ENCODE results near the gene FSHR. TPM values are rescaled to one million over a fixed set of nuclear protein-coding genes. Genes with fewer than 3 reads are reported as not detected.

FSHR gene
- total RNA-seq, 1 donor from 2014 or later, result not detected

GRCh38 chr2:49053156-49053555 lies 101.2 kb downstream of the FSHR start:
- Histone ChIP-seq H3K27me3 (ENCODE audit: control insufficient read depth, insufficient read depth, low read length) (no peaks in the 10 kb centered on the region), H3K36me3 (ENCODE audit: control insufficient read depth, insufficient read depth, low read length) (no peaks in the 10 kb centered on the region), H3K4me3 (ENCODE audit: low read depth, low read length) (no peak overlapping the region)
- DNase-seq (ENCODE audit: low read depth), result no peak
- TF ChIP-seq CTCF (IDR thresholded peaks at IDR 0.05; ENCODE audit: insufficient read depth, low read length, severe bottlenecking), result no peak
- FAIRE-seq, result no peak

GRCh38 chr2:49050265-49050664 lies 104.0 kb downstream of the FSHR start:
- Histone ChIP-seq H3K27me3 (ENCODE audit: control insufficient read depth, insufficient read depth, low read length) (no peaks in the 10 kb centered on the region), H3K4me3 (ENCODE audit: low read depth, low read length) (no peak overlapping the region), H3K36me3 (ENCODE audit: control insufficient read depth, insufficient read depth, low read length) (no peaks in the 10 kb centered on the region)
- no peak for DNase-seq (ENCODE audit: low read depth)
- no peak for TF ChIP-seq CTCF (IDR thresholded peaks at IDR 0.05; ENCODE audit: insufficient read depth, low read length, severe bottlenecking)
- no peak for FAIRE-seq

DNA sequence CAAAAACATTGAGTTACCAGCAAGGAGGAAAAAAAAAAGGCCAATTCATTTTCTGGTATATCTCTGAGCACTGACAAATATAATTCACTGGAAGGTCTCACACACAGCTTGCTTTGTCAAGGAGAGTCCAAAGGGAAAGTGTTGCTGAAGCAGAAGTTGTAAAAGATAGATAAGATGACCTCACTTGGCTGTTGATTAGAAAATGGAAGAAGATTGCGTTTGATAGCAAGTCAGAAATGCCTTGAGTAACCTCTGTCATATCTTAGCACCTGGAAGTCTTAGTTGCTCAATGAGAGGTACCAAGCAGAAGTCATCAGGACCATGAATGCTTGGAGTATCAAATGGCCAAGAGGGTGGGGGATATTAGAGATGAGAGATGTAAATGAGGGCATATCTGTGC lies 105.2 kb downstream of the FSHR start:
- TF ChIP-seq CTCF (IDR thresholded peaks at IDR 0.05; ENCODE audit: insufficient read depth, low read length, severe bottlenecking), result no peak
- DNase-seq (ENCODE audit: low read depth) (no peak), FAIRE-seq (no peak)

GRCh38 chr2:49045083-49045482 lies 109.2 kb downstream of the FSHR start:
- H3K4me3 ChIP-seq (ENCODE audit: low read depth, low read length), result no peak overlapping the region
- FAIRE-seq (no peak), DNase-seq (ENCODE audit: low read depth) (no peak)
- no peak for TF ChIP-seq CTCF (IDR thresholded peaks at IDR 0.05; ENCODE audit: insufficient read depth, low read length, severe bottlenecking)
- no peaks in the 10 kb centered on the region for H3K36me3 ChIP-seq (ENCODE audit: control insufficient read depth, insufficient read depth, low read length)
- no peaks in the 10 kb centered on the region for H3K27me3 ChIP-seq (ENCODE audit: control insufficient read depth, insufficient read depth, low read length)

More for the DNA sequence above, 105.2 kb downstream of the FSHR start:
- H3K36me3 ChIP-seq (ENCODE audit: control insufficient read depth, insufficient read depth, low read length), result no peaks in the 10 kb centered on the region
- no peaks in the 10 kb centered on the region for H3K27me3 ChIP-seq (ENCODE audit: control insufficient read depth, insufficient read depth, low read length)
- H3K4me3 ChIP-seq (ENCODE audit: low read depth, low read length), result no peak overlapping the region

- no peaks in the 10 kb centered on the region for H3K36me3 ChIP-seq (ENCODE audit: control insufficient read depth, insufficient read depth, low read length)
- no peak overlapping the region for H3K4me3 ChIP-seq (ENCODE audit: low read depth, low read length)
- no peak for DNase-seq (ENCODE audit: low read depth)
- H3K27me3 ChIP-seq (ENCODE audit: control insufficient read depth, insufficient read depth, low read length), result no peaks in the 10 kb centered on the region
- no peak for TF ChIP-seq CTCF (IDR thresholded peaks at IDR 0.05; ENCODE audit: insufficient read depth, low read length, severe bottlenecking)
- FAIRE-seq, result no peak
These were observed 109.8 kb downstream of the FSHR start for GRCh38 chr2:49044350-49045079.
